ENCODE data around the gene SETD7.
"Not testable (repeated sequence)": the region's sequence is repeated elsewhere in the genome, so short reads cannot be mapped to it uniquely, and the experiment has no call there.

Gene SETD7

DNA sequence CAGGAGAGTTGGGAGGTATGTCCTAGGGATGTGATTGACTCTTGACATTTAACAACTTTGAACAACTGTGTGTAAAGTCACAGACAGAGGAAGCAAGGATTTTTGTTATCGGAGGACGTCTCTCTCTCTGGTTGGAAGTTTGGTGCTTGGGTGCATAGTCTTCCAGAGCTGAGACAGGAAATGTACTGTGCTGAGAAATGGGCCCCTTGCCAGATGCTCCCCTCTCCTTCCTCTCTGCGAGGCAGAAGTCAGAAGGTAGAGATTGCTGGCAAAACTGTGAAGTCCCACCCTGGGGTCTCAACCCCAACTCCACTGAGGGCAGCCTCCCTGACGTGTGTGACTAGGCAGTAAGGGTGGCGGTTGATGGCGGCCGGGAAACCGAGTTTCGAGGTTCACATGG is 49.2 kb downstream of the SETD7 start:
- DNase-seq: no peak

DNA sequence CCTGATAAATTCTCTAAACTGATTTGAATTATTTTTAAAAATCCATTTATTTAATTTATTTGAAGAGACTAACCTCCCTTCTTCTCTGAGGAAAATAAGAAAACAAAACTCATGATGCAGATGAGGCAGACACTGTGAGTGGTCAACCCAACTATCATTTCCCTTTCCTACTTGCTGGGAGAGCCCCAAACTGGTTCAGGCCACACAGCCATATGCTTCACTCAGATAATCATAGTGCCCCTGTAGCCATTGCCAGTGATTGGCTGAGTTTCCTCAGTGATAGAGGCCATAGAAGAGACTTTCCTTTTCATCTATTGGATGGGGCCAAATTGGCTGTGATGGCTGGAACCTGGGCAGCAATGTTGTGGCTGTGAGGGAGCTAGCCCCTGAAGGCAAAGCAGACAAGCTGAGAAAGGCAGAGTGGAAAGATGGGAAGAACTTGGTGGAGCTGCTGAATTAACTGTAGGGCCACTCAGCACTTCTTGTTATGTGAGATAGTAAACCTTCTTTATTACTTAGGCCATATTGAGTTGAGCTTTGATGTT is 52.3 kb downstream of the SETD7 start:
- DNase-seq: no peak

DNA sequence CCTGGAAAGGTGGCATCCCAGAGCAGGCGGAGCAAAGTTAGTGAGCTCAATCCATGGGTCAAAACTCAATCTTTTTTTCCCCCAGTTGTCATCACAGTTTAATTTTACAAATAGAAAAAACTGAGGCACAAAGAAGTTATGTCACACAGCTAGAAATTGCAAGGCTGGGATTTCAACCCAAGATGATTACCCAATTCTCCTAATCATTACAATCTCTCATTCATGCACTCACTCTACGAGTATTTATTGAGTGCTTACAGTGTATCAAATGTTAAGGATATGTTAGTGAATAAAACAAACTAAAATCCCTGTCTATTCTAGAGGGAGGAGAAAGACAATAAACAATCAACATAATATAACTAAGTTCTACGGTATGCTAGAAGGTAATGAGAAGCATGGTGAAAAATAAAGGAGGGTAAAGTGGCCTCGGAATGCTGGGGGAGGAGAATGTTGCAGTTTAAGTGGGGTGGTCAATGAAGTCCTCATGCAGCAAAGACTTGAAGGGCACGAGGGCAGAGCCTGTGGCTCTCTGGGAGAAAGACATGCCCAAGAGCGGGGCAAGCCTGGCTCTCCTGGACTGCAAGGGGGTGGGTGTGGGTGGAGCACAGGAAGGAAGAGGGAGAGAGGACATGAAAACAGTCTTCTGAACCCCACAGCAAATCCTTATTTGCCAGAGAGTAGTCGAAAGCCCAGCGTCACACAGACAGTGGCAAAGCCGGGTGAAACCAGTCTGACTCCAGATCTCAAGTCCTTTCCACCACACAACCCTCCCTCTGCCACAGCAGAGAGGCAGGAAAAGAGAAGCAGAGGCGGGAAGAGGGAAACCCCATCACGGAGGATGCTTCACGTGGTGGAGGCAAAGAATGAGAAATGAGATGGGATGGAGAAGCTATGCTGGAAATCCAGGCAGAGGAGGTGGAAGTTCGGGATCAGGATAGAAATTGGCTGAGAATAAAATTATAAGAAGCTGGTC is 53.8 kb downstream of the SETD7 start:
- no peak for DNase-seq

DNA sequence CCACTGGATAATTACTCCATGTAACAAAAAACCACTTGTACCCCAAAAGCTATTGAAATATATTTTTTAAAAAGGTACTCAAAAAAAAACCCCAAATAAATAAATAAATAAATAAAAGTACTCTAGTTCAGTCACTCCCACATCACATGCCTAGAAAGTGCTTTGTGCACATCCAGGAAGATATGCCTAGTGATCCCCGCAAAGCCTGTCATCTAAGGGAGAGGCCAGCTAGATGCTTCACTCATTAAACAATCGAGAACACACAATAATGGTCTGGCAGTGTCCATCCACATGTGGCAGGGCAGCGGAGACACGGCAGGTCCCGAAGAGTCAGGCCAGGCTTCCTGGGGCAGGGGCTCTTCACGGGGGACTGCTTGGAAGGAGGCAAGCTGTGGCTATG is 54.5 kb downstream of the SETD7 start:
- no peak for DNase-seq

DNA sequence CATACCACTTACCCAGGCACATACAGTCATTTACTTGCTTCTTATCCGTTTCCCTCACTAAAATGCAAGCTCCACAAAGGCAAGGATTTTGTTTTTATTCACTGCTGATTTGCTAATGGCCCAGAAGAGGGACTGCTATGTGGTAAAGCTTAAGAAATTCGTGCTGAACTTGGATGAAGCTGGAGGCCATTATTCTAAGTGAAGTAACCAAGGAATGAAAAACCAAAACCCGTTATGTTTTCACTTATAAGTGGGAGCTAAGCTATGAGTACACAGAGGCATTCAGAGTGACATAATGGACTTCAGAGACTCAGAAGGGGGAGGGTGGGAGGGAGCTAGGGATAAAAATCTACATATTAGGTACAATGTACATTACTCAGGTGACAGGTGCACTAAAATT is 54.9 kb downstream of the SETD7 start:
- no peak for DNase-seq

DNA sequence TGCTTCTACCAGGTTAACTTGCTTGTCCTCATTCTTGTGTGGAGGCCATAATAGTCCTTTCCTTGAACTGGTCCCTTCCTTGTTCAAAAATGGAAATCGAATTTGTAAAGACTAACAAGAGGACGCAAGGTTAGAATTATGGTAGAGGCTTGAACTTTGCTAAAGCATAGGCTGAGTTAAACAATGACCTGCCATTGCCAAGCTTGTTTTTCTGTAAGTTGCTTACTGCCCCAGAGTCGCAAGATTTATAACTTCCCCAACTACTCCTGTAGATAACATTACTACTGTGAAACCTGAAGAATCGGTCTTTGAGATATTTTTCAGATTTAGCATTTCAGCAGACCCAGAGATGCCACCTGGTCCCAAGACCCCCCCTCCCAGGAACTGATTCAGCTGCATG is 56.8 kb downstream of the SETD7 start:
- DNase-seq: no peak

DNA sequence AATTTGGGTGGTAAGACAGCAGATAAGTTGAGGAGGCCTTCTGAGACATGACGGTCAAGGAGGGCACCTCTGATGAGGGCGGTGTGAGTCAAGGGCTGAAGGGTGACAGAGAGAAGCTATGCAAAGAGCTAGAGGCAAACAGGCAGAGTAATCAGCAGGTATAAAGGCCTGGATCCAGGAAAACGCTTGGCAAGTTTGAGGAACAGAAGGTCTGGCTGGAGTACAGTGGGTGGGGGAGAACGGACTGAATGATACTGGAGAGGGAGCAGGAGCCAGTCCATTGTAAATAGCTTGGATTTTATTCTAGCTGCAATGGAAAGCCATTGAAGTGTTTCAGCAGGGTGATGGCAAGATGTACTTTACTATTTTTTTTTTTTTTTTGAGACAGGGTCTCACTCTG is 62.8 kb downstream of the SETD7 start:
- no peak for DNase-seq

DNA sequence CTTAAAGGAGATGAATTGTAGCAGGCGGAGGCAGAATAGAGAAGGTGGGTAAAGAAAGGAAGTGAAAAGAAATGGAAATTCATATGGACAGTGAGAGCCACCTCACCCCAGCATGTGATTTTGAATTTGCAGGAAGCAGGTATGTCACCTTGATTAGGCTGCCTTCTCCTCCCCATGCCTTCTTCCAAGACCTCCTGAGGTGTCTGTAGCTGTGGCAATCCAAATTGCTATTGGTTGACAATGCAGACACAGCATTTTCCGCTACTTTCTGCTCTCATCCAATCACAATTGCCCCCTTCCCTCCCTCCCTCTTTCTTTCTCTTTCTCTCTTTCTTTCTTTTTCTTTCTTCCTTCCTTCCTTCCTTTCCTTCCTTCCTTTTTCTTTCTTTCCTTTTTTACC is 63.6 kb downstream of the SETD7 start:
- DNase-seq: peak; percentile 2

DNA sequence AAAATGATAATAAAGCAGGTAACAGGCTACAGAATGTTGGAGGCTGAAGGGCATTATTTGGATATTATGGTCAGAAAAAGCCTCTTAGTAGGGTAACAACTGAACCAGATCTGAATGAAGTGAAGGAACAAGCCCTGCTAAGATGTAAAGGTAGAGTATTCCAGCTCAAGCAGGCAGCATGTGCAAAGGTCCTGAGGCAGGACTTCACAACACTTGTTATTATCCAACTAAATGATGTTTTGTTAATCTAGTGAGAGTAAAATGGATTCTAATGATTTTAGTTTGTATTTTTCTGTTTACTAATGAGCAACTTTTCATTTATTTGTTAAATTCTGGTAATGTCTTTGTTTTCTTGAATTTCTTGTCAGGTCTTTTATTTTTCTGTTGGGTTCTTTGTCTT is 66.4 kb downstream of the SETD7 start:
- no peak for DNase-seq

DNA sequence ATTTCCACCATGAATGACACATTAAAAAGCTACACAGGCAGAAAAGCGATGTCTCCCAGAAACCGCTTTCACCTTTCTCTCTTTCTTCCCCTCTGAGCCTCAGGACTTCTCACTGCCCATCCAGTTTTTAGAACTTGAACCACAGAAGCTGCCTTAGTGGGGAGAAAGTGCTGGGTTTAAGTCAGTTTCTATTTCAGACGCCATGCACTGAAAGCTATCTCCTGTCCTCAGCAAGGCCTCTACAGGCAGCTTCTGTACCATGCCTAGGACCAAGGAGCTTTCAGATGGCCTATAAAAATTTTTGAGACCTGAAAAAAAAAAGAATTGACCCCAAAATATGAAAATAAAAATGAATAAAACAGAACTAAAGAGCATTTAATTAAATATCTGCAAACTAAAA is 67.6 kb downstream of the SETD7 start:
- DNase-seq: no peak

DNA sequence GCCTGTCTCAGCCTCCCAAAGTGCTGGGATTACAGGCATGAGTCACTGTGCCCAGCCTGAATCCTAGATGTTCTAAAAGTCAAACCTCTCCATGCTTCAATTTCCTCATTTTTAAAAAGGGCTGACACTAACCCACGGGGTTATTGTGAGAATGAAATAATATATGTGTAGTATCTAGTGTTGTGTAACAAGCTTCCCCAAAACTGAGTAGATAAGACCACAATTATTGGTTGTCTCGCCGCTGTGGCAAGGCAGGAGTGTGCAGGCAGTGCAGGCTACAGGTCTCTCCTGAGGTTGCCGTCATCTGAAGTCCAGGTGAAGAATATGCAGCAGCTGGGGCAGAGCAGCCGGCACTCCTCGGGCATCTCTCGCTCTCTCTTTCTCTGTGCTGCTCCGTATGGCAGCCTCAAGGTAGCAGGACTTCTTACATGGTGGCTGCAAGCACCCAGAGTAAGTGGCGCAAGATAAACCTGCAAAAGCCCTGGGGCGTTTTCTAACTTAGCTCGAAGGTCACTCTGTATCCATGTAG is 71.2 kb downstream of the SETD7 start:
- no peak for DNase-seq

DNA sequence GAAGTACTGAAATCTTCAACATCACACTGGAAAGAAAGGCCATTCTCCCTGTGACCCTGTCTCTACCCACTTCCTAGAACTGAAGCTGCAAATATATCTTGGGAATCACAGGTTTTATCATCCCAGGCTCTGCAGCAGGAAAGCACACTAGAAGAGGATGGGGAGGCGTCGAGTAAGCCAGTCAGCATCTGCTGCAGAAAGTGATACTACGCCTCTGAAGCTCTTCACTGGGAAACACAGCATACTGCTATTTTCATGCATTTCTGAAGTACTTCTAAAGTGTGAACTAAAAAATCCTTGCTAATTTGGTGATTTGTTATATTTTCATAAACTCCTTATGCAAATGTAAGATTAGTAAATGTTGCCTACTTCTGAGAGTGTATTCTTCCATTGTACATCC is 73.0 kb downstream of the SETD7 start:
- no peak for DNase-seq

DNA sequence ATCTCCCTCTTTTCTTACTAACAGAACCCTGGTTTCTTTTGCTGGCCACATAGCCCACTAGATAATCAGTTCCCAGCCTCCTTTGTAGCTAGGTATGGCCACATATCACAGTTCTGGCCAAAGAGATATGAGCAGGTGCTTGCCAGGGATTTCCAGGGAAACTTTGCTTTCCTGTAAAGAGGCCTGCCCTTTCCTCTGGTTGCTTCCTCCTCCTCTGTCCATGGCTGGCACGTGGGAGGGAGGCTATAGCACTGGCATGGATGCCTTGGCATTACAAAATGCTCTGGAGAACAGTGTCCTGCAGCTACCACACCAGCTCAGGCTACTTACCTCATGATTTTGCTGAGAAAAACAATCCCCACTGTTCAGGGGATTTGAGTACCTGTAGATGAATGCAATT is 74.6 kb downstream of the SETD7 start:
- no peak for DNase-seq

DNA sequence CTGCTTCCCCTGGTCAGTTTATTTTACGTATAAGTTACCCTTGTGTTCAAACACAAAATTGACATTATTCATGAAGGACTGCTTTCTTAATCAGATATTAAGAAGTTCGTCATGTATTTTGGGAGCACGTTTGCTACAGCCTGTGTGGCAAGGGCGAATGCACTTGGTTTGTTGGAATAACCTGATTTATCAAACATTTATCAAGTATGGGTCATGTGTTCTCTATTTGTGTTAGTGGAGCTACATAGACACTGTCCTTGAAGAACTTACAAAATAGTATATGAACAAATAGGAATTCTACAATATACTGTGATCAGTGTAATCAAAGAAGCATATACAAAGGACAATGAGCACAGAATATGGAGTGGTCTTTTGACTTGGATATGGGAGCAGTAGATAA is 79.7 kb downstream of the SETD7 start:
- no peak for DNase-seq

DNA sequence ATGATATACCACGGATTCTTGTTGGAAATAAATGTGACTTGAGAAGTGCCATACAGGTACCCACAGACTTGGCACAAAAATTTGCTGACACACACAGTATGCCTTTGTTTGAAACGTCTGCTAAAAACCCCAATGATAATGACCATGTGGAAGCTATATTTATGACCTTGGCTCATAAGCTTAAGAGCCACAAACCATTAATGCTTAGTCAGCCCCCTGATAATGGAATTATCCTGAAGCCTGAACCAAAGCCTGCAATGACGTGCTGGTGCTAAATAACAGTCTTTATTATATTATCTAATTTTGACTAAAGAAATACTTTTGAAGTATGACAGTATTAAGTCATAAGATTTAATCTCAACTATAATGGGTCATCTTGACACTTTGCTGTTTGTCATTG is 83.2 kb downstream of the SETD7 start:
- no peak for DNase-seq

DNA sequence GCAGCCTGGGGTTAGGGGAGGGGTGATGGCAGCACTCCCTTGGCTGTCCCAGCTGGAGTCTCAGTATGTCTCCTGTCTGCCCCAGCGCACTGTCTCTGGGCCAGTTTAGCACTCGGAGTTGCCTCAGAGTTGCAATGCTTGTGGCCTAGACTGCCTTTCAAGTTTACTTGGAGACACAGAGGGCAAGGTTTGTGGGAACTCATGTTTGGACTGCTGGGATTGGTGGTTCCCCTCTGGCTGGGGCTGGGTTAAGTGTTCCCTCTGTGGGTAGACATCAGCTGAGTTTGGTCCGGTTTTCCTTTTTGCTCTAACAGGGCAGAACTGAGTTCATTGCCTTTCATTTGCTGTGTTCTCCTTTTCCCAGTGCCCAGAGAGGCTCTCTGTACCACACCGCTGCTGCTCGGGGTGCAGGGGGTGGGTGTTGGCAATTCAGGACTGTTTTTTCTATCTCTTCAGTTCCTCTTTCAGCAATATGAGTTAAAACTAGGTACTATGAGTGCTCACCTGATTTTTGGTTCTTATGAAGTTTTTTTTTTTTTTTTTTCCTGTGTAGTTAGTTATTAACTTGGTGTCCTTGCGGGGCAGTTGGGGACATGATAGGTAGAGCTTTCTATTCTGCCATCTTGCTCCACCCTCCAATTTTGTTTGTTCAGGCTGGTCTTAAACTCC is 84.9 kb downstream of the SETD7 start:
- DNase-seq: no peak

DNA sequence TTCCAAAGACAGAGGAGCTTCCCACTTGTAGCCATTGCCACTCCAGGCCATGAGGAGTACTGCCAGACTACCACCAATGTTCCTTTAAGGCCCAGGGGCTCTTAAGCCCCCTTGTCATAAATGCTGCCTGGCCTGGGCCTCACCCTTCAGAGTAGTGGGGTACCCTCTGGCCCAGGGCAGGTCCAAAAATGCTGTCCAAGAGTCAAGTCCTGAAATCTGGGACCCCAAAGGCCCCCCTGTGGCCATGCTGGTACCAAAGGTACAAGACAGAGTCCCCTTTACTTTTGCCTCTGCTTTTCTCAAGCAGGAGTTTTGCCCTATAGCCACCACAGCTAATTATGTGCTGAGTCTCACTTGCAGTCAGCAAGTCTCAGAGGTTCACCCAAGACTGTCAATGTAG is 85.7 kb downstream of the SETD7 start:
- no peak for DNase-seq

DNA sequence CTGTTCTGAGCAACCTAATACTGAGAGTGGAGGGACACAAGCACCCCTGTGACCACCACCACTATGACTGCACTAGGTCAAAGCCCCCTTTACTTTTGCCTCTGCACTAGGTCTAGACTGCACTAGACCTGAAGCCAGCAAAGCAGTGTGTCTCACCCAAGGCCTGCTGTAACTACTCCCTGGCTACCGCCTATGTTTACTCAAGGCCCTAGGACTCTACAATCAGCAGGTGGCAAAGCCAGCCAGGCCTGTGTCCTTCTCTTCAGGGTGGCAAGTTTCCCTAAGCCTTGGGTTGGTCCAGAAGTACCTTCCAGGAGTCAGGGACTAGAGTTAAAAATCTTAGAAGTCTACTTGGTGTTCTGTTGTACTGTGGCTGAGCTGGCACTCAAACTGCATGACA is 86.2 kb downstream of the SETD7 start:
- DNase-seq: no peak

DNA sequence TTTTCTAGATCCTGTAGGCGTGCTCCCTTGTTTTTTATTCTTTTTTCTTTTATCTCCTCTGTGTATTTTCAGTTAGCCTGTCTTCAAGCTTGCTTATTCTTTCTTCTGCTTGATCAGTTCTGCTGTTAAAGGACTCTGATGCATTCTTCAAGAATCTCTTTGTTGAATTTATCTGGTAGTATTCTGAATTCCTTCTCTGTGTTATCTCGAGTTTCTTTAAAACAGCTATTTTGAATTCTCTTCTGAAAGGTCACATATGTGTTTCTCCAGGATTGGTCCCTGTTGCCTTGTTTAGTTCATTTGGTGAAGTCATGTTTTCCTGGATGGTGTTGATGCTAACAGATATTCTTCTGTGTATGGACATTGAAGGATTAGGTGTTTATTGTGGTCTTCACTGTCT is 86.8 kb downstream of the SETD7 start:
- no peak for DNase-seq

DNA sequence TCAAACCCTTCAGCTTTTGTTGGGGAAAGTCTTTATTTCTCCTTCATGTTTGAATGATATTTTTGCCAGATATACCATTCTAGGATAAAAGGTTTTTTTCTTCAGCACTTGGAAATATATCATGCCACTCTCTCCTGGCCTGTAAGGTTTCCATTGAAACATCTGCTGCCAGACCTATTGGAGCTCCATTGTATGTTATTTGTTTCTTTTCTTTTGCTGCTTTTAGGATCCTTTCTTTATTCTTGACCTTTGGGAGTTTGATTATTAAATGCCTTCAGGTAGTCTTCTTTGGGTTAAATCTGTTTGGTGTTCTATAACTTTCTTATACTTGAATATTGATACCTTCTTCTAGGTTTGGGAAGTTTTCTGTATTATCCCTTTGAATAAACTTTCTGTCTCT is 87.3 kb downstream of the SETD7 start:
- not testable (repeated sequence) for DNase-seq

DNA sequence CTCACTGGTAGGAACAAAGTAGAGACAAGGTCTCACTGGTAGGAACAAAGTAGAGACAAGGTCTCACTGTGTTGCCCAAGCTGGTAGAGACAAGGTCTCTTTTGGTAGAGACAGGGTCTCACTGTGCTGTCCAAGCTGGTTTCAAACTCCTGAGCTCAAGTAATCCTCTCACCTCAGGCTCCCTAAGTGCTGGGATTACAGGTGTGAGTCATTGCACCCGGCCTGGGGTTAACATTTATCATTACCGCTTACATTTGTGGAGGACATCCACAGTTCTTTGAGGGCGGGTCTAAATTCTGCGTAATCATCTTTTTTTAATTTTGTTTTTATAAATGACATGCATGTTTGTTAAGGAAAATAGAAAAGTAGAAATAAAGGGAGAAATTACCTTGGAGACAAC is 90.1 kb downstream of the SETD7 start:
- no peak for DNase-seq

DNA sequence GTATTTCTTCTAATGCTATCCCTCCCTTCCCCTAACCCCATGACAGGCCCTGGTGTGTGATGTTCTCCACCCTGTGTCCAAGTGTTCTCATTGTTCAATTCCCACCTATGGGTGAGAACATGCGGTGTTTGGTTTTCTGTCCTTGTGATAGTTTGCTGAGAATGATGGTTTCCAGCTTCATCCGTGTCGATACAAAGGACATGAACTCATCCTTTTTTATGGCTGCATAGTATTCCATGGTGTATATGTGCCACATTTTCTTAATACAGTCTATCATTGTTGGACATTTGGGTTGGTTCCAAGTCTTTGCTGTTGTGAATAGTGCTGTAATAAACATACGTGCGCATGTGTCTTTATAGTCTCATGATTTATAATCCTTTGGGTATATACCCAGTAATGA is 91.5 kb downstream of the SETD7 start:
- not testable (repeated sequence) for DNase-seq

DNA sequence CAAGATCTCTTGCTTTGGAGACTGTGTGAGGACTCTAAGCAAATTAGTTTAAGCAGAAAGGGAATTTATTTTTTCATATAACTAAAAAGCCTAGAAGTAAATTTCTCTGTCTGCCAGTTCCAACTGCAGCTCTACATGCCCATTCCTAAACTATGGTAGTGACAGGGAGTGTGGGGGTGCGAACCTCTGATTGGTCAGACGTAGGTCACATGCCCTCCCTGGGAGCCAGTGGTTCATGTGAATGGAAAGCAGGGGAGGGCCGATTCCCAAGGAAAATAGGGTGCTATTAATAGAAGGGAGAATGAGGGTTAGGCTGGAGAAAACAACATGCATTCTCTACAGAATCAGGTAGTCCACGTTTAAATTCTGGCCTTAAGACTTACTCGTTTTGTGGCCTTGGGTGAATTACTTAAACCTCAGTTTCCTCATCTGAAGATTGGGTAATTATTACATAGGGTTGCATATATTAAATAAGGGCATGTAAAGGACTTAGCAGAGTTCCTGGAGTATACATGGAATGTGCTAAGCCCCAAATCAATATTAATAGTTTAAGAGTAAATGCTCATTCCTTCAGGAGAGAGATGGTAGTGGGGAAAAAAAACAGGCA is 94.9 kb downstream of the SETD7 start:
- DNase-seq: no peak

DNA sequence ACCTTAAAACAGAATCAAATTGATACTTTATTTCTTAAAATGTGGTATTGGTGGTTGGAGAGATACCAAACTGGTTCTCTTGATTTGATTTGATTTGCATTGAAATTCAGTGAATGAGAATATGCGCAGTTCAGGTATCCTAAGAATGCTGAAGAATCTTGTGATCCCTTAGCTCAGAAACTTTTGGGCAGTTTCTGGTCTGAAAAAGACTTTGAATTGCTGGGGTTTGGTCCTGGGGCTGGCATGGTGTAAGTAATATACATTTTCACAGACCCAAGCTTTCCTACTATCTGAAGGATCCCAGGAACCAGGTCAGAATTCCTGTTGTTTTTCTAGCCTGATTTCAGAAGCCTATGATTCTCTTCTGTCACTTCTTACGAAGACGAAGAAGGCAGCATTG is 95.5 kb downstream of the SETD7 start:
- DNase-seq: no peak
